HCT116 (cell line): Measurements from ENCODE around the gene ALKBH6. TPM values are rescaled to one million over a fixed set of nuclear protein-coding genes. Genes with fewer than 3 reads are reported as not detected.

Source experiments
- ATAC-seq: fragments of 200-7000 bp; cut with Tn5 transposase; 2 replicates; pipeline ENCODE4 v1.9.1; 2020; ENCODE audit warnings: mild to moderate bottlenecking, moderate library complexity
- BruUV-seq: library from RNA; stranded (reverse); fragments of 400-500 nt; replicated peaks from 2 replicates; lab custom pipeline; 2021; lab: Mats Ljungman, UMichigan
- CTCF ChIA-PET: fragments of 300-600 bp; sonication (Branson Sonifier 250); formaldehyde crosslinking; loops from one replicate; lab custom pipeline; 2021; ENCODE audit warnings: antibody characterized with exemption; lab: Charles Lee
- POLR2A ChIA-PET: fragments of 300-600, 350-600 bp; sonication (Branson Sonifier 250); formaldehyde crosslinking; loops from one replicate; lab custom pipeline; 2021; ENCODE audit warnings: antibody characterized with exemption; lab: Charles Lee
- RAD21 ChIA-PET, 2 experiments: fragments of 300-600 bp; sonication (Branson Sonifier 250); formaldehyde crosslinking; loops; one replicate each; lab custom pipeline; 2023; ENCODE audit warnings: low total read pairs in 2 of 2; ENCODE audit not compliant: uncharacterized antibody in 2 of 2, unreplicated experiment in 2 of 2, low non-redundant PET in 1 of 2; lab: Charles Lee
- DNase-seq: peaks from one replicate; pipeline ENCODE4 v3.0.0-alpha.2; 2010; ENCODE audit warnings: low read depth, low spot score
- H2AFZ ChIP-seq: fragments of 200-600 bp; shearing (Covaris generic), sonication (generic); 2 replicates; pipeline ENCODE4 v1.6.1; 2017; ENCODE audit warnings: low read depth, mixed run types, mixed read lengths, antibody characterized with exemption, low read length; ENCODE audit not compliant: poor library complexity, severe bottlenecking
- H3K27ac ChIP-seq: 2 replicates; pipeline ENCODE4 v1.5.1; 2012; ENCODE audit warnings: low read depth, low read length
- H3K27me3 ChIP-seq: fragments of 200-600 bp; sonication (generic); 2 replicates; pipeline ENCODE4 v1.6.1; 2016; ENCODE audit warnings: mixed run types, low read length, mixed read lengths; ENCODE audit not compliant: insufficient read depth
- H3K36me3 ChIP-seq, 2 experiments: fragments of 200-500 bp in 1 of 2; fragments of 200-600 bp in 1 of 2; sonication (Bioruptor generic) in 1 of 2; sonication (generic) in 1 of 2; 2 replicates each; pipeline versions ENCODE4 v1.5.1 to v1.6.1; 2014 to 2016; ENCODE audit warnings: low read length in 2 of 2, inconsistent platforms in 1 of 2, mixed read lengths in 1 of 2, mixed run types in 1 of 2; ENCODE audit not compliant: insufficient read depth in 2 of 2, control insufficient read depth in 1 of 2
- H3K4me1 ChIP-seq, 2 experiments: fragments of 200-600 bp in 1 of 2; sonication (generic) in 1 of 2; 2 replicates each; pipeline versions ENCODE4 v1.5.1 to v1.6.1; 2012 to 2017; ENCODE audit warnings: low read length in 2 of 2, inconsistent platforms in 1 of 2, mild to moderate bottlenecking in 1 of 2, mixed read lengths in 1 of 2, mixed run types in 1 of 2, moderate library complexity in 1 of 2; ENCODE audit not compliant: insufficient read depth in 2 of 2, control insufficient read depth in 1 of 2
- H3K4me2 ChIP-seq: fragments of 200-600 bp; sonication (generic); 2 replicates; pipeline ENCODE4 v1.6.1; 2017; ENCODE audit warnings: mixed run types, low read length, mixed read lengths
- H3K4me3 ChIP-seq, 2 experiments: fragments of 200-600 bp in 1 of 2; sonication (generic) in 1 of 2; replicated peaks in 1 of 2; 2 replicates each; pipeline ENCODE4 v1.5.1; 2011 to 2016; ENCODE audit warnings: low read length in 2 of 2, control low read depth in 1 of 2, low read depth in 1 of 2, mild to moderate bottlenecking in 1 of 2, mixed read lengths in 1 of 2, mixed run types in 1 of 2
- H3K79me2 ChIP-seq: fragments of 200-600 bp; sonication (generic); 2 replicates; pipeline ENCODE4 v1.6.1; 2017; ENCODE audit warnings: mild to moderate bottlenecking, mixed run types, low read length, moderate library complexity, mixed read lengths; ENCODE audit not compliant: insufficient read depth
- H3K9ac ChIP-seq: fragments of 200-600 bp; sonication (generic); 2 replicates; pipeline ENCODE4 v1.6.1; 2016; ENCODE audit warnings: low read length, mixed read lengths
- H3K9me2 ChIP-seq: fragments of 200-600 bp; sonication (generic), shearing (Covaris generic); 2 replicates; pipeline ENCODE4 v1.6.1; 2017; ENCODE audit warnings: mixed run types, mild to moderate bottlenecking, moderate library complexity; ENCODE audit not compliant: insufficient read depth
- H3K9me3 ChIP-seq, 2 experiments: fragments of 200-500 bp in 1 of 2; fragments of 200-600 bp in 1 of 2; sonication (Bioruptor generic) in 1 of 2; sonication (generic) in 1 of 2; 2 replicates each; pipeline ENCODE4 v1.6.1; 2014 to 2017; ENCODE audit warnings: low read length in 2 of 2, mixed read lengths in 2 of 2, inconsistent platforms in 1 of 2, low read depth in 1 of 2, mild to moderate bottlenecking in 1 of 2, mixed run types in 1 of 2, moderate library complexity in 1 of 2; ENCODE audit not compliant: control insufficient read depth in 1 of 2, insufficient read depth in 1 of 2
- H4K20me1 ChIP-seq: fragments of 200-600 bp; sonication (generic), shearing (Covaris generic); 2 replicates; pipeline ENCODE4 v1.6.1; 2017; ENCODE audit warnings: mixed run types, mild to moderate bottlenecking, moderate library complexity; ENCODE audit not compliant: insufficient read depth
- CEBPB ChIP-seq: IDR thresholded peaks from 2 replicates; pipeline ENCODE4 v1.6.1; 2012; ENCODE audit warnings: low read depth
- EZH2 ChIP-seq: fragments of 200-600 bp; sonication (generic); IDR thresholded peaks from 2 replicates; pipeline ENCODE4 v1.6.1; 2017; ENCODE audit warnings: antibody characterized with exemption, mixed run types
- JUND ChIP-seq: IDR thresholded peaks from 2 replicates; pipeline ENCODE4 v1.6.1; 2012
- POLR2AphosphoS5 ChIP-seq: IDR thresholded peaks from 2 replicates; pipeline ENCODE4 v1.6.1; 2011; ENCODE audit warnings: mild to moderate bottlenecking, low read depth, low read length, moderate library complexity
- SIN3A ChIP-seq: IDR thresholded peaks from 2 replicates; pipeline ENCODE4 v1.6.1; 2012; ENCODE audit warnings: low read depth
- ZFX ChIP-seq: fragments of 450-650 bp; IDR thresholded peaks from 2 replicates; pipeline ENCODE4 v1.6.1; 2017
- intact Hi-C: fragments of 100-400 bp; cut with micrococcal nuclease; formaldehyde crosslinking; loops from 2 replicates; pipeline ENCODE4 v1.10.0; 2022
- total RNA-seq: library from RNA; stranded (reverse); gene quantifications from one replicate; pipeline ENCODE4 v1.2.1, GENCODE V29; 2021; ENCODE audit not compliant: unreplicated experiment
- TF ChIP-seq, protein P1 (sequence below): IDR thresholded peaks from 2 replicates; pipeline ENCODE4 v1.6.1; 2011; ENCODE audit warnings: mild to moderate bottlenecking, low read length, moderate library complexity; ENCODE audit not compliant: insufficient replicate concordance; ENCODE audit errors: extremely low read depth
- TF ChIP-seq, protein P2 (sequence below): IDR thresholded peaks from 2 replicates; pipeline ENCODE4 v1.6.1; 2012; ENCODE audit warnings: low read depth

The ALKBH6 gene
- total RNA-seq, 1 experiment from 2014 or later = 28.6 TPM

DNA sequence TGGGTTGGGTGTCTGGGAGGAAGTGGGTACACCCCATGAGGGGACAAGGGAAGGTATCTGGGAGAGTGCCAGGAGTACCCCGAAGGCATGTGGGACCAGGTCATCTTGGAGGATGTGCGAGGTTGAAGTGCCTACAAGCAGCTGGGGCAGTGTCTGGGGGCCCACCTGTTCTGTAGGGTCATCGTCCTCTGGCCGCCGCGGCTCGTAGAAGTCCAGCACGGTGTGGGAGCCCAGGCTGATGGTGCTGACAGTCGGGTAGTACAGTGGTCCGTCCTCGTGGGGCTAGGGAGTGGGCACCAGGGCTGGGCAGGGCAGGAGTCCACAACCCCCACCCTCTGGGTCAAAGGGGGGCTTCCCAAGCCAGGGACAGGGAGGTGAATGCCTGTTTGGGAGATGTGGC lies 3.6 kb downstream of the ALKBH6 start (continued):
- TF ChIP-seq, protein P1, sequence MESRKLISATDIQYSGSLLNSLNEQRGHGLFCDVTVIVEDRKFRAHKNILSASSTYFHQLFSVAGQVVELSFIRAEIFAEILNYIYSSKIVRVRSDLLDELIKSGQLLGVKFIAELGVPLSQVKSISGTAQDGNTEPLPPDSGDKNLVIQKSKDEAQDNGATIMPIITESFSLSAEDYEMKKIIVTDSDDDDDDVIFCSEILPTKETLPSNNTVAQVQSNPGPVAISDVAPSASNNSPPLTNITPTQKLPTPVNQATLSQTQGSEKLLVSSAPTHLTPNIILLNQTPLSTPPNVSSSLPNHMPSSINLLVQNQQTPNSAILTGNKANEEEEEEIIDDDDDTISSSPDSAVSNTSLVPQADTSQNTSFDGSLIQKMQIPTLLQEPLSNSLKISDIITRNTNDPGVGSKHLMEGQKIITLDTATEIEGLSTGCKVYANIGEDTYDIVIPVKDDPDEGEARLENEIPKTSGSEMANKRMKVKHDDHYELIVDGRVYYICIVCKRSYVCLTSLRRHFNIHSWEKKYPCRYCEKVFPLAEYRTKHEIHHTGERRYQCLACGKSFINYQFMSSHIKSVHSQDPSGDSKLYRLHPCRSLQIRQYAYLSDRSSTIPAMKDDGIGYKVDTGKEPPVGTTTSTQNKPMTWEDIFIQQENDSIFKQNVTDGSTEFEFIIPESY = no peak
- TF ChIP-seq ZFX = no peak

DNA sequence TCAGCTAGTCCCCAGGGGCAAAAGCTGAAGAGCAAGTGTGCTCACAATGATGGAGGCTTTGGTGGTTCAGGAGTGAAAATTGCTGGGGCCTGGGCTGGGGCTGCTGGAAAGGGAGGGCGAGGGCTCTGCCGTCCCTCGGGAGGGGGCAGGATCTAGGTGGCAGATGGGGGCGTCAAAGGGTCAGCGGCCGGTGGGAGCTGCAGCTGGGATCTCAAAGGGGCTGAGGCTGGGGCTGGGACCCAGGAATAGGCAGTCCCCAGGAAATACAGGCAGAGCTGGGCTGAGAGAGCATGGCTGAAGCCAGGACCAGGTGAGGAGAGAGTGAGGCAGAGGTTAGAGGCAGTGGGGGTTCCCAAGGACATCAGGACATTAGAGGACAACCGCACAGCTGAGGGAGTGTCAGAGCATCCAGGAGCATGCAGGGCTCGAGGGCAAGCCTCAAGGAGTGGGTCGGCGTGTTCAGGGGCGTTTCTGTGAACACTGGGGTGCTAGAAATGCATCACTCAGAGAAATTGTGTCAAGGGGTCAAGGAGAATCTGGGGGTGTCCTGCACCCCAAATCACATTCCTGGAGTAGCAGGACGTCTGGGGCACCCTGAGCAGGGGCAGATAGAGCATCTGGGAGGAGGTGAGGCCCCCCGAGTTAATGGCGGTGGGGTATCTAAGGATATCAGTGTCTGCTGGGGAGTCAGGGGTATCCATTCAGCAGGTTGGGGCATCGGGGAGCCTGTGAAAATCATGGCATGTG lies 4.2 kb downstream of the ALKBH6 start:
- Histone ChIP-seq H3K27me3 (no peaks in the 10 kb centered on the region), H3K4me3 (peak overlapping the region; percentile 89 to 98), H4K20me1 (no peaks in the 10 kb centered on the region), H3K4me2 (peak overlapping the region; percentile 100), H2AFZ (no peak overlapping the region), H3K36me3 (no peaks in the 10 kb centered on the region), H3K9me2 (no peaks in the 10 kb centered on the region), H3K9me3 (no peaks in the 10 kb centered on the region), H3K27ac (peak overlapping the region; percentile 87), H3K79me2 (peaks cover 21% of the 10 kb centered on the region), H3K4me1 (peaks cover 13 to 37% of the 10 kb centered on the region in 2 experiments), H3K9ac (peak overlapping the region; percentile 91)
- ATAC-seq (no peak), DNase-seq (no peak)
- CTCF ChIA-PET = no interaction called here
- POLR2A ChIA-PET = interaction anchor here (1.7 kb wide), 1 partner anchor 51 kb away, joined by 4 read pairs; no protein-coding TSS in a partner anchor
- intact Hi-C loops = loop anchor here (10.0 kb wide), 1 partner anchor 105 kb away; the partner anchor contains the start of genes OVOL3, POLR2I and TBCB
- TF ChIP-seq, protein P2, sequence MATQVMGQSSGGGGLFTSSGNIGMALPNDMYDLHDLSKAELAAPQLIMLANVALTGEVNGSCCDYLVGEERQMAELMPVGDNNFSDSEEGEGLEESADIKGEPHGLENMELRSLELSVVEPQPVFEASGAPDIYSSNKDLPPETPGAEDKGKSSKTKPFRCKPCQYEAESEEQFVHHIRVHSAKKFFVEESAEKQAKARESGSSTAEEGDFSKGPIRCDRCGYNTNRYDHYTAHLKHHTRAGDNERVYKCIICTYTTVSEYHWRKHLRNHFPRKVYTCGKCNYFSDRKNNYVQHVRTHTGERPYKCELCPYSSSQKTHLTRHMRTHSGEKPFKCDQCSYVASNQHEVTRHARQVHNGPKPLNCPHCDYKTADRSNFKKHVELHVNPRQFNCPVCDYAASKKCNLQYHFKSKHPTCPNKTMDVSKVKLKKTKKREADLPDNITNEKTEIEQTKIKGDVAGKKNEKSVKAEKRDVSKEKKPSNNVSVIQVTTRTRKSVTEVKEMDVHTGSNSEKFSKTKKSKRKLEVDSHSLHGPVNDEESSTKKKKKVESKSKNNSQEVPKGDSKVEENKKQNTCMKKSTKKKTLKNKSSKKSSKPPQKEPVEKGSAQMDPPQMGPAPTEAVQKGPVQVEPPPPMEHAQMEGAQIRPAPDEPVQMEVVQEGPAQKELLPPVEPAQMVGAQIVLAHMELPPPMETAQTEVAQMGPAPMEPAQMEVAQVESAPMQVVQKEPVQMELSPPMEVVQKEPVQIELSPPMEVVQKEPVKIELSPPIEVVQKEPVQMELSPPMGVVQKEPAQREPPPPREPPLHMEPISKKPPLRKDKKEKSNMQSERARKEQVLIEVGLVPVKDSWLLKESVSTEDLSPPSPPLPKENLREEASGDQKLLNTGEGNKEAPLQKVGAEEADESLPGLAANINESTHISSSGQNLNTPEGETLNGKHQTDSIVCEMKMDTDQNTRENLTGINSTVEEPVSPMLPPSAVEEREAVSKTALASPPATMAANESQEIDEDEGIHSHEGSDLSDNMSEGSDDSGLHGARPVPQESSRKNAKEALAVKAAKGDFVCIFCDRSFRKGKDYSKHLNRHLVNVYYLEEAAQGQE = no peak
- no peak for TF ChIP-seq SIN3A
- no peak for TF ChIP-seq JUND
- no peak for TF ChIP-seq EZH2
- no peak for TF ChIP-seq CEBPB
- no peak for TF ChIP-seq POLR2AphosphoS5
- RAD21 ChIA-PET = no interaction called here
- BruUV-seq = no TSS peak
